ENCODE results near the gene AMMECR1L.

DNA sequence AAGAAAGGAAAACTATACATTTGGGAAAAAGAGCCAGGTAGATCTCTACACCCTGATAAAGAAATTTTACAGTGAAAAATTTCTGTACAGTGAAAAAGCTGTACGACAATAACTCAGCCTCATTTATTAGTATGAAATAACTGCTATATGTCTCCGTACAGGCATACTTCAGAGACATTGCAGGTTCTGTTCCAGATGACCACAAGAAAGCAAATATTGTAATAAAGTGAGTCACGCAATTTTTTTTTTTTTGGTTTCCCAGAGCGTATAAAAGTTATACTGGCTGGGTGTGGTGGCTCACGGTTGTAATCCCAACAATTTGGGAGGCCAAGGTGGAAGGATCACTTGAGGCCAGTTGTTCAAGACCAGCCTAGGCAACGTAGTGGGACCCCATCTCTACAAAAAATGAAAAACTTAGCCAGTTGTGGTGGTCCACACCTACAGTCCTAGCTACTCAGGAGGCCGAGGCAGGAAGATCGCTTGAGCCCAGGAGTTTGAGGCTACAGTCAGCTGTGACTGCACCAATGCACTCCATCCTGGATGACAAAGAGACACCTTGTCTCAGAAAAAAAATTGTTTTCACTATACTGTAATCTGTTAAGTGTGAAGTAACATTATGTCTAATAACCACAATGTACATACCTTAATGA, 28.2 kb upstream of the AMMECR1L start:
- no peak for TF ChIP-seq NFRKB (IDR thresholded peaks at IDR 0.05)
- TF ChIP-seq SP1 (IDR thresholded peaks at IDR 0.05): no peak
- no peak for TF ChIP-seq SUZ12 (IDR thresholded peaks at IDR 0.05)
- TF ChIP-seq, protein P1, sequence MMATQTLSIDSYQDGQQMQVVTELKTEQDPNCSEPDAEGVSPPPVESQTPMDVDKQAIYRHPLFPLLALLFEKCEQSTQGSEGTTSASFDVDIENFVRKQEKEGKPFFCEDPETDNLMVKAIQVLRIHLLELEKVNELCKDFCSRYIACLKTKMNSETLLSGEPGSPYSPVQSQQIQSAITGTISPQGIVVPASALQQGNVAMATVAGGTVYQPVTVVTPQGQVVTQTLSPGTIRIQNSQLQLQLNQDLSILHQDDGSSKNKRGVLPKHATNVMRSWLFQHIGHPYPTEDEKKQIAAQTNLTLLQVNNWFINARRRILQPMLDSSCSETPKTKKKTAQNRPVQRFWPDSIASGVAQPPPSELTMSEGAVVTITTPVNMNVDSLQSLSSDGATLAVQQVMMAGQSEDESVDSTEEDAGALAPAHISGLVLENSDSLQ (IDR thresholded peaks at IDR 0.05): no peak
- TF ChIP-seq BHLHE40 (IDR thresholded peaks at IDR 0.05; ENCODE audit: borderline replicate concordance): no peak

All from HEK293T (cell line).